PC-9 (cell line): ENCODE results near the gene MMP19. TPM values are rescaled to one million over a fixed set of nuclear protein-coding genes. Genes with fewer than 3 reads are reported as not detected.

ENCODE experiments used
- BruUV-seq: library from RNA; stranded (reverse); fragments of 400-500 nt; replicated peaks from 2 replicates; lab custom pipeline; 2021; lab: Mats Ljungman, UMichigan
- CTCF ChIA-PET: fragments of 300-600 bp; sonication (Branson Sonifier 250); formaldehyde crosslinking; loops from one replicate; lab custom pipeline; 2022; ENCODE audit warnings: antibody characterized with exemption; lab: Charles Lee
- POLR2A ChIA-PET: fragments of 300-600 bp; sonication (Branson Sonifier 250); formaldehyde crosslinking; loops from one replicate; lab custom pipeline; 2022; ENCODE audit warnings: antibody characterized with exemption; ENCODE audit not compliant: unreplicated experiment; lab: Charles Lee
- DNase-seq, 2 experiments: peaks; one replicate each; pipeline versions ENCODE4 v3.0.0 to v3.0.0-alpha.2; 2015 to 2022; ENCODE audit warnings: mixed read lengths in 1 of 2
- H2AFZ ChIP-seq: fragments of 200-600 bp; sonication (generic); 2 replicates; pipeline ENCODE4 v1.8.1; 2017; ENCODE audit warnings: antibody characterized with exemption
- H3F3A ChIP-seq: fragments of 200-600 bp; sonication (generic); 2 replicates; pipeline ENCODE4 v1.8.1; 2017; ENCODE audit warnings: antibody characterized with exemption, mild to moderate bottlenecking, low read depth; ENCODE audit not compliant: insufficient read depth
- H3K27ac ChIP-seq: fragments of 200-600 bp; sonication (generic); 2 replicates; pipeline ENCODE4 v1.6.1; 2016; ENCODE audit warnings: mixed run types
- H3K27me3 ChIP-seq: fragments of 200-600 bp; sonication (generic); 2 replicates; pipeline ENCODE4 v1.6.1; 2016; ENCODE audit warnings: low read depth, mixed run types; ENCODE audit not compliant: insufficient read depth
- H3K36me3 ChIP-seq: fragments of 200-600 bp; sonication (generic); 2 replicates; pipeline ENCODE4 v1.6.1; 2016; ENCODE audit warnings: low read depth, mixed run types
- H3K4me1 ChIP-seq: fragments of 200-600 bp; sonication (generic); replicated peaks from 2 replicates; pipeline ENCODE4 v1.6.1; 2016; ENCODE audit warnings: mixed run types; ENCODE audit not compliant: insufficient read depth
- H3K4me2 ChIP-seq: fragments of 200-600 bp; sonication (generic); 2 replicates; pipeline ENCODE4 v1.6.1; 2017; ENCODE audit warnings: mixed run types
- H3K4me3 ChIP-seq: fragments of 200-600 bp; sonication (generic); 2 replicates; pipeline ENCODE4 v1.6.1; 2016; ENCODE audit warnings: mixed run types
- H3K79me2 ChIP-seq: fragments of 200-600 bp; sonication (generic); 2 replicates; pipeline ENCODE4 v1.6.1; 2017; ENCODE audit warnings: low read depth, mixed run types
- H3K9me2 ChIP-seq: fragments of 200-600 bp; sonication (generic); 2 replicates; pipeline ENCODE4 v1.8.1; 2017; ENCODE audit warnings: mild to moderate bottlenecking; ENCODE audit not compliant: insufficient read depth
- H3K9me3 ChIP-seq: fragments of 200-600 bp; sonication (generic); 2 replicates; pipeline ENCODE4 v1.8.1; 2016; ENCODE audit warnings: low read depth; ENCODE audit not compliant: insufficient read depth
- H4K20me1 ChIP-seq: fragments of 200-600 bp; sonication (generic); 2 replicates; pipeline ENCODE4 v1.8.1; 2017; ENCODE audit not compliant: insufficient read depth
- CTCF ChIP-seq: fragments of 200-600 bp; sonication (generic); conservative IDR thresholded peaks from 2 replicates; pipeline ENCODE4 v1.6.1; 2017; ENCODE audit warnings: mixed run types, antibody characterized with exemption, mild to moderate bottlenecking, moderate library complexity
- EZH2 ChIP-seq: fragments of 200-600 bp; sonication (generic); IDR thresholded peaks from 2 replicates; pipeline ENCODE4 v1.8.0; 2017; ENCODE audit warnings: antibody characterized with exemption, low read depth
- intact Hi-C: fragments of 100-400 bp; cut with micrococcal nuclease; formaldehyde crosslinking; loops from one replicate; pipeline ENCODE4 v1.10.0; 2022; ENCODE audit not compliant: unreplicated experiment
- total RNA-seq: library from RNA; stranded (reverse); gene quantifications from 2 replicates; pipeline ENCODE4 v1.2.3, GENCODE V29; 2021

MMP19 gene
- total RNA-seq, 1 experiment from 2014 or later, result 0.83 TPM

GRCh38 chr12:55817345-55818139, 25.2 kb downstream of the MMP19 start, which contains the start of the genes ORMDL2 and SARNP:
Gene ORMDL2, plus strand, starts transcription at chr12:55818041. Its CDS starts 959 bp downstream, at chr12:55819000.
Gene SARNP, minus strand, starts transcription at chr12:55817724. Its CDS starts 23 bp downstream, at chr12:55817701.
- Histone ChIP-seq H3K9me2 (no peaks in the 10 kb centered on the region), H3K36me3 (peaks cover 17% of the 10 kb centered on the region), H2AFZ (peak within 1 kb of the TSS; percentile 94), H3F3A (peaks cover 13% of the 10 kb centered on the region), H3K4me3 (peak within 1 kb of the TSS; percentile 72), H3K9me3 (no peaks in the 10 kb centered on the region), H3K4me2 (peak within 1 kb of the TSS; percentile 94), H3K27me3 (no peaks in the 10 kb centered on the region), H3K79me2 (peaks cover 72% of the 10 kb centered on the region), H3K4me1 (peaks cover 18% of the 10 kb centered on the region), H4K20me1 (peaks cover 25% of the 10 kb centered on the region), H3K27ac (peak within 1 kb of the TSS; percentile 51)
- DNase-seq, result peak; percentile 96 to 99
- ChIA-PET POLR2A (interaction anchor here (0.5 to 1.7 kb wide), 17 partner anchors 12 to 812 kb away, joined by 3 to 59 read pairs (median 5); partner anchors contain the start of genes BAZ2A, DNAJC14, MMP19 and PYM1), CTCF (interaction anchor here (0.6 to 1.4 kb wide), 11 partner anchors 8 to 415 kb away, joined by 3 to 10 read pairs (median 4); partner anchors contain the start of genes DNAJC14, PYM1 and RAB5B)
- no TSS peak for BruUV-seq
- TF ChIP-seq EZH2 (no peak), CTCF (no peak)
- intact Hi-C loops, result loop anchor here (1.0 to 5.0 kb wide), 5 partner anchors 12 to 225 kb away; partner anchors contain the start of genes DNAJC14, GDF11, PYM1 and RPS26

GRCh38 chr12:55816881-55817344, 25.8 kb downstream of the MMP19 start:
- peaks cover 79% of the 10 kb centered on the region for H3K79me2 ChIP-seq
- ChIA-PET CTCF (interaction anchor here (0.6 to 1.4 kb wide), 4 partner anchors 12 to 416 kb away, joined by 3 to 7 read pairs (median 4); partner anchors contain the start of genes PYM1 and RAB5B), POLR2A (interaction anchor here (0.5 to 1.7 kb wide), 6 partner anchors 12 to 813 kb away, joined by 3 to 59 read pairs (median 8); partner anchors contain the start of genes BAZ2A and DNAJC14)
- H3K36me3 ChIP-seq, result peaks cover 14% of the 10 kb centered on the region
- intact Hi-C loops, result loop anchor here (1.0 to 5.0 kb wide), 5 partner anchors 12 to 225 kb away; partner anchors contain the start of genes DNAJC14, GDF11, PYM1 and RPS26
- H3K27ac ChIP-seq, result peak overlapping the region; percentile 51
- peak overlapping the region; percentile 72 for H3K4me3 ChIP-seq
- no peaks in the 10 kb centered on the region for H3K9me2 ChIP-seq
- peaks cover 32% of the 10 kb centered on the region for H4K20me1 ChIP-seq
- no peaks in the 10 kb centered on the region for H3K9me3 ChIP-seq
- H3K4me1 ChIP-seq, result peaks cover 18% of the 10 kb centered on the region
- peak overlapping the region; percentile 94 for H3K4me2 ChIP-seq
- H3K27me3 ChIP-seq, result no peaks in the 10 kb centered on the region
- TF ChIP-seq EZH2 (no peak), CTCF (no peak)
- peaks cover 8% of the 10 kb centered on the region for H3F3A ChIP-seq
- peak overlapping the region; percentile 94 for H2AFZ ChIP-seq
- DNase-seq, result no peak
- BruUV-seq, result TSS peak; percentile 70

- Histone ChIP-seq H3K27ac (no peak overlapping the region), H3K27me3 (no peaks in the 10 kb centered on the region), H4K20me1 (peaks cover 45% of the 10 kb centered on the region), H3K9me2 (no peaks in the 10 kb centered on the region), H2AFZ (no peak overlapping the region), H3K79me2 (peaks cover 93% of the 10 kb centered on the region), H3F3A (peaks cover 7% of the 10 kb centered on the region), H3K36me3 (peaks cover 8% of the 10 kb centered on the region), H3K4me1 (peaks cover 18% of the 10 kb centered on the region), H3K9me3 (no peaks in the 10 kb centered on the region), H3K4me3 (no peak overlapping the region), H3K4me2 (peak overlapping the region; percentile 94)
- CTCF ChIA-PET, result no interaction called here
- DNase-seq, result no peak
- POLR2A ChIA-PET, result no interaction called here
- intact Hi-C loops, result loop anchor here (5.0 kb wide), 3 partner anchors 73 to 227 kb away; partner anchors contain the start of genes GDF11, PYM1 and RPS26
- no TSS peak for BruUV-seq
- TF ChIP-seq CTCF (no peak), EZH2 (no peak)
Observed at GRCh38 chr12:55815473-55815872, 27.3 kb downstream of the MMP19 start.
